ENCODE data around the gene INIP.

Gene INIP

DNA sequence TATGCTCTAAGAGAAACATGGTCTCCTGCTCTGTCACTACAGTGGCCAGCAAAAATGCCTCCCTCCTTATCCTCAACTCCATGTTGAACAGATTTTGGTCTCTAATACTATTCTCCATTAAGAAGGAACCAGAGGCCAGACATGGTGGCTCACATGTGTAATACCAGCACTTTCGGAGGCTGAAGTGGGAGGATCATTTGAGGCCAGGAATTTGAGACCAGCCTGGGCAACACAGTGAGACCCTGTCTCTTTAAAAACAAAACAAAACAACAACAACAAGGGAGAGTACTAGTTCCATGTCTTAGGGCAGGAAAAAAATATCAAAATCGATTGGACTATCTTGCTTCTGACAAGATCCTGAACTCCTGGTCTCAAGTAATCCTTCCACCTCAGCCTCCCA lies 14.6 kb downstream of the INIP start:
- no peak for DNase-seq (ENCODE audit: low read depth)
- H3K4me3 ChIP-seq (ENCODE audit: low read depth, low read length) = no peak overlapping the region
- TF ChIP-seq, protein P1, sequence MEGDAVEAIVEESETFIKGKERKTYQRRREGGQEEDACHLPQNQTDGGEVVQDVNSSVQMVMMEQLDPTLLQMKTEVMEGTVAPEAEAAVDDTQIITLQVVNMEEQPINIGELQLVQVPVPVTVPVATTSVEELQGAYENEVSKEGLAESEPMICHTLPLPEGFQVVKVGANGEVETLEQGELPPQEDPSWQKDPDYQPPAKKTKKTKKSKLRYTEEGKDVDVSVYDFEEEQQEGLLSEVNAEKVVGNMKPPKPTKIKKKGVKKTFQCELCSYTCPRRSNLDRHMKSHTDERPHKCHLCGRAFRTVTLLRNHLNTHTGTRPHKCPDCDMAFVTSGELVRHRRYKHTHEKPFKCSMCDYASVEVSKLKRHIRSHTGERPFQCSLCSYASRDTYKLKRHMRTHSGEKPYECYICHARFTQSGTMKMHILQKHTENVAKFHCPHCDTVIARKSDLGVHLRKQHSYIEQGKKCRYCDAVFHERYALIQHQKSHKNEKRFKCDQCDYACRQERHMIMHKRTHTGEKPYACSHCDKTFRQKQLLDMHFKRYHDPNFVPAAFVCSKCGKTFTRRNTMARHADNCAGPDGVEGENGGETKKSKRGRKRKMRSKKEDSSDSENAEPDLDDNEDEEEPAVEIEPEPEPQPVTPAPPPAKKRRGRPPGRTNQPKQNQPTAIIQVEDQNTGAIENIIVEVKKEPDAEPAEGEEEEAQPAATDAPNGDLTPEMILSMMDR (IDR thresholded peaks at IDR 0.05; ENCODE audit: low read depth, low read length, missing control alignments) = no peak

DNA sequence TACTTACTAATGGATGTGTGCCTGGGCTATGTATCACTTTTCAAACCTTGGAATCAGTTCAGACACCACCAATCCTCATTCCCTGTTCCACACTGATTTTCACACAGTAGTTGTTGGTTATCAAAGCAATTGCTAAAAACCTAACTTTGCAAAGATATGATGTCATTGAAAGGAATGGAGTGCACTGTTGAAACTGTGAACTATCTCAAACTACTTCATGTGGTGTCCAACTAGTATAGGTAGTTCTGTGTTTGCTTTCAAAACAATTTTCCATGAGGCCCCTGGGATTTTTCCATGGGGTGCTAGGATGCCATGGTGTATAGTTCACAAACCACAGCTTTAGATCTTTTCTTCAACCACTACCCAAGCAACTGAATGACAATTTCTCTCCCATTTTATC lies 17.8 kb downstream of the INIP start:
- DNase-seq (ENCODE audit: low read depth) = no peak
- TF ChIP-seq, protein P1 (IDR thresholded peaks at IDR 0.05; ENCODE audit: low read depth, low read length, missing control alignments) = no peak
- H3K4me3 ChIP-seq (ENCODE audit: low read depth, low read length) = no peak overlapping the region

DNA sequence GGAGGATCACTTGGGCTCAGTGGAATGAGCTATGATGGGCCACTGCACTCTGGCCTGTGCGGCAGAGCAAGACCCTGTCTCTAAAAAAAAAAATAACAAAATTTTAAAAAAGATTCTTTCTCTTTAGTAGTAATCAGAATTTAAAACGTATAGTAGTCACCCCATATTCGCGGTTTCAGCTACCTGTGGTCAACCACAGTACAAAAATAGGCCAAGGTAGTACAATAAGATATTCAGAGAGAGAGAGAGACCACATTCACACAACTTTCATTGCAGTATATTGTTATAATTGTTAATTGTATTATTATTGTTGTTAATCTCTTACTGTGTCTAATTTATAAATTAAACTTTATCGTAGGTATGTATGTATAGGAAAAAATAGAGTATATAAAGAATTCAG lies 18.7 kb downstream of the INIP start:
- no peak for DNase-seq (ENCODE audit: low read depth)
- TF ChIP-seq, protein P1 (IDR thresholded peaks at IDR 0.05; ENCODE audit: low read depth, low read length, missing control alignments) = no peak
- no peak overlapping the region for H3K4me3 ChIP-seq (ENCODE audit: low read depth, low read length)

DNA sequence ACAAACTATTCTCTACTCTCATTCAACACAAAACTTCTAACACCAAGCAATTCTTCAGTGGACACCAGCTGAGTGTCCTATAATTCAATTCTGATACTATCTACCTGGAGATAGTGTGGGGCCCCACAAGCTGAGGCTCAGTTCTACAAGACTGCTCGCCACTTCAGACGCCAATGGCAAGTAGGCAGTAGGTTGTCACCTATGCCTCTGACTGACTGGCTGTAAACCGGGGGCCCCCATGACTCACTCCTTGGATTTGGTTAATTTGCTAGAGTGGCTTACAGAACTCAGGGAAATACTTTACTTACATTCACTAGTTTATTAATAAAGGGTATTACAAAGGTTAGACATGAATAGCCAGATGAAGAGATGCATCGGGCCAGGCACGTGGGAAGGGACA lies 21.5 kb downstream of the INIP start:
- no peak for DNase-seq (ENCODE audit: low read depth)
- no peak overlapping the region for H3K4me3 ChIP-seq (ENCODE audit: low read depth, low read length)
- TF ChIP-seq, protein P1 (IDR thresholded peaks at IDR 0.05; ENCODE audit: low read depth, low read length, missing control alignments) = no peak

DNA sequence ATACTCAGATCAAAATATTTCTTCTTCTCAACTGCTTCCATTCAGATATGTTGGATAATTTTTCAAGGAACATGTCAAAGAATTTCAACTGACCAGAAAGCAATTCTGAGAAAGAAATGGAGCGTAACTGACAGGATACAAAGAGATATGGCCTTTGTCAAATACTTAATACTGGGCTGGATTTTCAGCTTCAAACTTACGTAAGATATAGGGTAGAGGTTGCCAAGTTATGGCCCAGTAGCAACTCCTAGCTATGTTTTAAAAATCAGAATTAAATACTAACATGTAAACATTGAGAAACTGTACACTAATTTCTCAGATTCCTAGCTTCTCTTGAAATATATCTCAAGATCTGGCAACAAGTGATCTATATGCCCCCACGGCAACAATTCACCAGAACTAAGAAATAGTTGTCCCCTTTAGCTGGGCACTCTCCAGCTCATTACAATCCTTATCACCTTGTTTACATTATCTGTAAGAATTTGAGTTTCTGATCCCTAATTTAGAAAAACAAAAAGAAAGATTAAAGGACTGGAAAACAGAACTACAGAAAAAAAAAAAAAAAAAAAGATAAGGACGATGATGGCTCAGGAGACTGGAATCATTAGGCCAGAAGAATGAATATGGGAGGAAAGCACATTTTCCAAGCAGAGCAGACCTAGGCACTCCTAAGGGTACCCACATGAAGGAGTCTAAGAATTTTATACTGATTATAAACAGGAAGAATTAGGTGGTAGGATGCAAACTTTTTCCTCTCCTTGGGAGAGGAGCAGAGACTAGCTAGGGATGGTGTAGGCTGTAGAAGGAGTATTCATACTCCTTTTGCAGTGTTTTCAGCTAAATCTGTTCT lies 23.0 kb downstream of the INIP start:
- DNase-seq (ENCODE audit: low read depth) = no peak
- TF ChIP-seq, protein P1 (IDR thresholded peaks at IDR 0.05; ENCODE audit: low read depth, low read length, missing control alignments) = no peak
- H3K4me3 ChIP-seq (ENCODE audit: low read depth, low read length) = no peak overlapping the region

DNA sequence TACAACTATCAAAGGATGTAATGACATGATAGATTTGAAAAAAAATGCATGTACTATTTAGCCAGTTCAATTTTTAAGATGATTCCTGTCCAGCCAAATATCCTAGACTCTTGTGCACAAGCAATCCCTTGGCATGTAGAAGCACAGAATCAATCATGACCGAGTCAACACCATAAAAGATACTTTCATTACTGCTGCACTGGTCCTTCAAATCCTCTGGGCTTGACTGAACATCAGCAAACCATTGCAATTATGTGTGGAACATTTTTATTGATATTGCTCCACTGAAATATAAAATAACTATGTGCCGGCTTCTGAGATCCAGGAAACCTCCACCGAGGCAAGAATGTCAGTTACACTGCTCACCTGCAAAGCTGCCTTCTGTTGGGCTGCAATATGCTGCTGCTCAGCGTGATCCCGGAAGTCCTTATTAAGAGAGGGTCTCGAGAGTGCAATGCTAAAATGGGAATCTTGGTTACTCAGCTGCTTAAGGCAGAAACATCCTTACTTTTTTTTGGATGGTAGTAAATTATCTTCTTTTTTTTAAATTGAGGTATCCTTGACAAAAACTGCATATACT lies 28.7 kb downstream of the INIP start:
- TF ChIP-seq, protein P1 (IDR thresholded peaks at IDR 0.05; ENCODE audit: low read depth, low read length, missing control alignments) = no peak
- DNase-seq (ENCODE audit: low read depth) = no peak
- no peak overlapping the region for H3K4me3 ChIP-seq (ENCODE audit: low read depth, low read length)
